Lower leg skin (tissue), 4 donors: ENCODE results near the gene DGCR2. TPM values are rescaled to one million over a fixed set of nuclear protein-coding genes. Genes with fewer than 3 reads are reported as not detected.

Source experiments
- DNase-seq, 2 donors: peaks; one replicate each; pipeline ENCODE4 v3.0.0-alpha.2; 2019; ENCODE audit warnings: low spot score in 2 of 2
- H3K4me3 ChIP-seq: fragments of 200-600 bp; sonication (generic); 2 replicates; pipeline ENCODE4 v1.5.1; 2017; ENCODE audit warnings: mild to moderate bottlenecking, low read depth; ENCODE audit not compliant: poor library complexity, severe bottlenecking
- CTCF ChIP-seq, 3 donors: fragments of 450-650 bp; IDR thresholded peaks; one replicate each; pipeline ENCODE4 v1.5.1; 2016; ENCODE audit warnings: antibody characterized with exemption in 3 of 3, mild to moderate bottlenecking in 3 of 3, moderate library complexity in 2 of 3
- POLR2A ChIP-seq, 2 donors: fragments of 450-650 bp; IDR thresholded peaks; one replicate each; pipeline ENCODE4 v1.6.1; 2016 to 2017; ENCODE audit warnings: antibody characterized with exemption in 2 of 2, mild to moderate bottlenecking in 1 of 2, moderate library complexity in 1 of 2
- WGBS, 2 donors: methylation state at CpG; one replicate each; pipeline ENCODE4 v1.1.5; 2018; 5-methylcytosine and 5-hydroxymethylcytosine counted together
- intact Hi-C: fragments of 100-400 bp; cut with DNase I; formaldehyde crosslinking; loops from one replicate; pipeline ENCODE4 v1.15.0; 2023; ENCODE audit warnings: low total_unique reads
- total RNA-seq, 4 donors: library from RNA; depleted of rRNA; stranded (reverse); fragments of >200 nt; gene quantifications; one replicate each; pipeline ENCODE4 v1.1.0, GENCODE V29; 2016

The DGCR2 gene
- total RNA-seq, 4 donors from 2014 or later = 88.7 to 142 (median 141) TPM

- no peak for TF ChIP-seq POLR2A (IDR thresholded peaks at IDR 0.05)
- TF ChIP-seq CTCF (IDR thresholded peaks at IDR 0.05) = no peak
- DNase-seq = no peak
- no peak overlapping the region for H3K4me3 ChIP-seq
- 95 to 96% methylated on average over 19 of the region's 19 CpGs for WGBS, 2 donors
- intact Hi-C loops = loop anchor here (10.0 kb wide), 1 partner anchor 503 kb away; no protein-coding TSS in a partner anchor
These were observed 9.4 kb upstream of the DGCR2 start for GRCh38 chr22:19131685-19132015.

GRCh38 chr22:19130959-19131684 lies 8.9 kb upstream of the DGCR2 start, which contains the start of gene TSSK2:
Gene TSSK2 (plus strand): TSS chr22:19131308. CDS start chr22:19131400, 92 bp downstream.
- no peak for TF ChIP-seq CTCF (IDR thresholded peaks at IDR 0.05)
- TF ChIP-seq POLR2A (IDR thresholded peaks at IDR 0.05) = no peak
- H3K4me3 ChIP-seq = no peak within 1 kb of the TSS
- intact Hi-C loops = loop anchor here (10.0 kb wide), 1 partner anchor 504 kb away; no protein-coding TSS in a partner anchor
- 82 to 87% methylated on average over 23 to 26 of the region's 27 CpGs for WGBS, 2 donors
- DNase-seq = no peak

DNA sequence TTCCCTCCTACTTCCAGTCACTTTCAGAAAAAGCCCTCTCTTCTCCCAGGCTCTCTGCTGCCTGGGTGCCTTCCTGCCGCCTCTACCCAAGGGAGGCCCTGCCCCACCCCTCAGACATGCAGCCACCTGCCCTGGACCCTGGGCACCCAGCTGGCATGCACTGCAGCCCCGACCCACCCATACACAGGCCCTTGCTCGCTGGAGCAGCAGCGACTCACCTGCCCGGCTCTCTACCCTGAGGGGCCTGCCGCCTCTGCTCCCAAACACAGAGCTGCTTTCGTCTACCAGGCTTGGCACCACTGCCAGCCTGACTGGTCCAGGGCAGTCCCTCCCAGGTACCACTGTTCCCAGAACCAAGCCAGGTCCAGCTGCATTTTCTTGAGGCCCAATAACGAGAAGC lies 7.7 kb upstream of the DGCR2 start:
- WGBS, 2 donors = 33 to 45% methylated on average over 8 of the region's 8 CpGs
- peak in 1 of 2 donors; percentile 54 for DNase-seq
- no peak for TF ChIP-seq POLR2A (IDR thresholded peaks at IDR 0.05)
- no peak for TF ChIP-seq CTCF (IDR thresholded peaks at IDR 0.05)
- no peak overlapping the region for H3K4me3 ChIP-seq
- intact Hi-C loops = loop anchor here (10.0 kb wide), 1 partner anchor 505 kb away; no protein-coding TSS in a partner anchor

DNA sequence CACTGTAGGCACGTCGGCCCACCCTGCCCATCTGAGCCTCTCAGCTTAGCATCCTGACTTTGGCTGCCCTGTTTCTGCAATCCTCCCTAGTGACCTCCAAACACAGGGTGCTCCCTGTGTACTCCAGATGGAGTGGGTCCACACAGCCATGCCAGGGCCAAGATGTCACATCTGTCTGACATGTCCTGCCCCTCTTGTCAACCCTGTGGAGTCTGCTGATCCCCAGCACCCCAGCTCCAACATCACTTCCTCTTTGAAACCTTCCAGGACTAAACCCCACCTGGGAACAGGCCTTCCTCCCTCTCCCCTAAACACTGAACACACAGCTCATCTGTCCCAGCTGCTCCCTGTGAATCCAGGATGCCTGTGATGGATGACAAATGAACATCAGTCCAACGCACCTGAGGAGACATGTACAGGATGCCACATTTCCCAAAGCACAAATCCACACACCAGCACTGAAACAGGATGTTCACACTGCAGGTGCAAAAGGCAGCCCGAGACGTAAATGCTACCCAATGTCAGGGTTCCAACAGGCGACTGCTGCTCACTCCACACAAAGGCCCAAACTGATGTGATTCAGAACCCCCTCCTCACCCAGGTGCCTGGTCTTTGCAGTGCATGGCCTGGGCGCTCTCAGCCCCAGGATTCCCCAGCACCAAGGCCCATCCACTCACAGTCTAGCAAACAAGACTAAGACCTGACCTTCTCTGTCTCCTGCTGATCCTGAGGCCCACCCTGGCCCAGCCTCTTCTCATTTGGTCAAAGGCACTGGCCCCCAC lies 6.9 kb upstream of the DGCR2 start:
- intact Hi-C loops = no loop called here
- WGBS, 2 donors = 59 to 78% methylated on average over 7 of the region's 7 CpGs
- no peak overlapping the region for H3K4me3 ChIP-seq
- DNase-seq = no peak
- TF ChIP-seq CTCF (IDR thresholded peaks at IDR 0.05) (no peak), POLR2A (IDR thresholded peaks at IDR 0.05) (no peak)

DNA sequence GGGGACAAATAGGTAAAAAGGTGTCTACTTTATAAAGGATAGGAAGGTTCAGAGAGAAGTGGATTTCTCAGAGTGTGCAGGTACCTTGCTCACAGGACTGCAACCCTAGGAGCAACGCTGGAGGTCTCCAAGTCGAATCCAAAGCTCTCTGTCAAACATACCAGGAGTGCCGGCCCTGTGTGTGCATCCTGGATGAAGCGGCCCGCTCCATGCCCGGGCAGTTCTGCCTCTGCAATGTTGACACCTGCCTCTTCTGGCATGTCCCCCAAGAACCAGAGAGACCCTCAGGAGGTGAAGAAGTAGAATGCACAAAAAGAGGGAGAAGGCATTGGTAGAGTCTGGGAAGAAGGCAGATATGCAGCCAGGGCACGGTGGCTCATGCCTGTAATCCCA lies 5.8 kb upstream of the DGCR2 start:
- intact Hi-C loops = no loop called here
- DNase-seq = no peak
- WGBS, 2 donors = 71 to 83% methylated on average over 7 of the region's 7 CpGs
- TF ChIP-seq CTCF (IDR thresholded peaks at IDR 0.05) = no peak
- TF ChIP-seq POLR2A (IDR thresholded peaks at IDR 0.05) = no peak
- no peak overlapping the region for H3K4me3 ChIP-seq
